ENCODE measurements around the gene KBTBD13. TPM values are rescaled to one million over a fixed set of nuclear protein-coding genes. Genes with fewer than 3 reads are reported as not detected.

The KBTBD13 gene
- total RNA-seq, 1 experiment from 2014 or later = not detected

GRCh38 chr15:65094294-65094995, 17.9 kb downstream of the KBTBD13 start:
- Histone ChIP-seq H3K27ac (ENCODE audit: low read length) (no peak overlapping the region), H3K9me3 (ENCODE audit: low read length) (no peaks in the 10 kb centered on the region), H3K4me1 (ENCODE audit: insufficient read depth, low read length) (no peaks in the 10 kb centered on the region), H3K79me2 (ENCODE audit: low read length) (no peaks in the 10 kb centered on the region), H3K4me2 (ENCODE audit: low read length) (no peak overlapping the region), H3K27me3 (ENCODE audit: low read length) (no peaks in the 10 kb centered on the region), H3K9me2 (replicated peaks; ENCODE audit: low read length) (no peaks in the 10 kb centered on the region), H2AFZ (ENCODE audit: low read length) (no peak overlapping the region), H3K4me3 (ENCODE audit: low read length) (no peak overlapping the region), H3F3A (ENCODE audit: low read length, unreplicated experiment) (no peaks in the 10 kb centered on the region), H3K9ac (ENCODE audit: low read length) (no peak overlapping the region), H4K20me1 (ENCODE audit: low read length) (no peaks in the 10 kb centered on the region), H3K36me3 (ENCODE audit: low read depth, low read length) (no peaks in the 10 kb centered on the region; the same call in 1 of the 2 replicates)
- DNase-seq = no peak
- TF ChIP-seq CTCF (conservative IDR thresholded peaks at IDR 0.05; ENCODE audit: low read depth, low read length) = no peak
- TF ChIP-seq EZH2phosphoT487 (IDR thresholded peaks at IDR 0.05; ENCODE audit: borderline replicate concordance, low read length) = no peak
- no peak for TF ChIP-seq EZH2 (IDR thresholded peaks at IDR 0.05; ENCODE audit: low read length, unreplicated experiment)
- POLR2A ChIA-PET (ENCODE audit: unreplicated experiment) = no interaction called here
- intact Hi-C loops (cut with micrococcal nuclease) = no loop called here
- no TSS peak for BruUV-seq (replicated peaks)
- no peak for ATAC-seq
- CTCF ChIA-PET = no interaction called here

GRCh38 chr15:65095011-65095746, 18.6 kb downstream of the KBTBD13 start:
- DNase-seq (no peak), ATAC-seq (no peak)
- CTCF ChIA-PET = no interaction called here
- Histone ChIP-seq H4K20me1 (ENCODE audit: low read length) (no peaks in the 10 kb centered on the region), H3K27ac (ENCODE audit: low read length) (no peak overlapping the region), H2AFZ (ENCODE audit: low read length) (no peak overlapping the region), H3F3A (ENCODE audit: low read length, unreplicated experiment) (no peaks in the 10 kb centered on the region), H3K9ac (ENCODE audit: low read length) (no peak overlapping the region), H3K9me2 (replicated peaks; ENCODE audit: low read length) (no peaks in the 10 kb centered on the region), H3K9me3 (ENCODE audit: low read length) (no peaks in the 10 kb centered on the region), H3K27me3 (ENCODE audit: low read length) (no peaks in the 10 kb centered on the region), H3K4me3 (ENCODE audit: low read length) (no peak overlapping the region), H3K36me3 (ENCODE audit: low read depth, low read length) (no peaks in the 10 kb centered on the region; the same call in 1 of the 2 replicates), H3K4me1 (ENCODE audit: insufficient read depth, low read length) (no peaks in the 10 kb centered on the region), H3K4me2 (ENCODE audit: low read length) (no peak overlapping the region), H3K79me2 (ENCODE audit: low read length) (no peaks in the 10 kb centered on the region)
- POLR2A ChIA-PET (ENCODE audit: unreplicated experiment) = no interaction called here
- intact Hi-C loops (cut with micrococcal nuclease) = no loop called here
- TF ChIP-seq CTCF (conservative IDR thresholded peaks at IDR 0.05; ENCODE audit: low read depth, low read length) (no peak), EZH2phosphoT487 (IDR thresholded peaks at IDR 0.05; ENCODE audit: borderline replicate concordance, low read length) (no peak), EZH2 (IDR thresholded peaks at IDR 0.05; ENCODE audit: low read length, unreplicated experiment) (no peak)
- no TSS peak for BruUV-seq (replicated peaks)

DNA sequence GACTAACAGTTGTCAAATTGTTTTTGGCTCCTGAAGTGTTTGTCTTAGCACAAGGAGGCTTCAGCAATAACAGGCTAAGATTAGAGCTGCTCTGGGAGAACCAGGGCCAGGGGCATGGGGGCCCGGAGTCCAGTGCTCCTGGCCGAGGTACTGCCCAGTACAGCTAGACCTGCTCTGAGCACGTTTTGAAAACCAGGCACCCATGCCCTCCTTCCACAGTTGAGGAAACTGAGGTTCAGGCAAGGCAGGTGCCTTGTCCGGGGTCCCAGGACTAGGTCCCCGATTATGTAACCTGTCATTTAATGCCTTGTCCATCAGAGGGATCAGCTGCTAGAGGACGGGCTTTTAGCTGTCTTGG, 19.2 kb downstream of the KBTBD13 start:
- Histone ChIP-seq H3K27me3 (ENCODE audit: low read length) (no peaks in the 10 kb centered on the region), H3K4me1 (ENCODE audit: insufficient read depth, low read length) (no peaks in the 10 kb centered on the region), H3K9me3 (ENCODE audit: low read length) (no peaks in the 10 kb centered on the region), H4K20me1 (ENCODE audit: low read length) (no peaks in the 10 kb centered on the region), H3K4me2 (ENCODE audit: low read length) (no peak overlapping the region), H2AFZ (ENCODE audit: low read length) (no peak overlapping the region), H3K27ac (ENCODE audit: low read length) (no peak overlapping the region), H3K79me2 (ENCODE audit: low read length) (no peaks in the 10 kb centered on the region), H3F3A (ENCODE audit: low read length, unreplicated experiment) (no peaks in the 10 kb centered on the region), H3K4me3 (ENCODE audit: low read length) (no peak overlapping the region), H3K9me2 (replicated peaks; ENCODE audit: low read length) (no peaks in the 10 kb centered on the region), H3K9ac (ENCODE audit: low read length) (no peak overlapping the region), H3K36me3 (ENCODE audit: low read depth, low read length) (no peaks in the 10 kb centered on the region; the same call in 1 of the 2 replicates)
- no peak for ATAC-seq
- BruUV-seq (replicated peaks) = no TSS peak
- intact Hi-C loops (cut with micrococcal nuclease) = no loop called here
- POLR2A ChIA-PET (ENCODE audit: unreplicated experiment) = no interaction called here
- CTCF ChIA-PET = no interaction called here
- TF ChIP-seq CTCF (conservative IDR thresholded peaks at IDR 0.05; ENCODE audit: low read depth, low read length) (no peak), EZH2phosphoT487 (IDR thresholded peaks at IDR 0.05; ENCODE audit: borderline replicate concordance, low read length) (no peak), EZH2 (IDR thresholded peaks at IDR 0.05; ENCODE audit: low read length, unreplicated experiment) (no peak)
- no peak for DNase-seq
